K562 (cell line): ENCODE data around the gene TBXA2R. TPM values are rescaled to one million over a fixed set of nuclear protein-coding genes. Genes with fewer than 3 reads are reported as not detected.

ENCODE experiments used
- DEAF1 ChIP-seq: fragments of 450-650 bp; formaldehyde crosslinking; IDR thresholded peaks from 2 replicates; pipeline ENCODE4 v1.4.0; 2020; ENCODE audit warnings: mild to moderate bottlenecking, moderate library complexity
- ETS1 ChIP-seq: conservative IDR thresholded peaks from 2 replicates; pipeline ENCODE4 v1.6.1; 2011; ENCODE audit warnings: low read depth, mild to moderate bottlenecking, low read length; ENCODE audit not compliant: control insufficient read depth
- FIP1L1 ChIP-seq: fragments of 200-400 bp; formaldehyde crosslinking; IDR thresholded peaks from 2 replicates; pipeline ENCODE4 v1.6.1; 2018; ENCODE audit warnings: mild to moderate bottlenecking, low read depth, low read length; ENCODE audit not compliant: poor library complexity, severe bottlenecking
- GABPA ChIP-seq: fragments of 200-800 bp; sonication (Bioruptor generic); conservative IDR thresholded peaks from 2 replicates; pipeline ENCODE4 v1.6.1; 2016; ENCODE audit warnings: low read depth, missing genetic modification characterization, missing compliant biosample characterization
- GATAD2B ChIP-seq: fragments of 450-650 bp; IDR thresholded peaks from 2 replicates; pipeline ENCODE4 v1.6.1; 2017; ENCODE audit warnings: mild to moderate bottlenecking, borderline replicate concordance
- ILF3 ChIP-seq: fragments of 450-650 bp; IDR thresholded peaks from 2 replicates; pipeline ENCODE4 v1.6.1; 2018; ENCODE audit warnings: antibody characterized with exemption, mild to moderate bottlenecking, moderate library complexity, borderline replicate concordance
- NR2C2 ChIP-seq, 2 experiments: fragments of 200-800 bp in 1 of 2; sonication (Bioruptor generic) in 1 of 2; sonication (generic) in 1 of 2; formaldehyde crosslinking in 1 of 2; IDR thresholded peaks; 2 replicates each; pipeline versions ENCODE4 v1.6.1 to v1.8.0; 2016 to 2022; ENCODE audit warnings: mild to moderate bottlenecking in 1 of 2, missing compliant biosample characterization in 1 of 2, missing genetic modification characterization in 1 of 2, missing genetic modification reagents in 1 of 2
- NR2F6 ChIP-seq: fragments of 450-650 bp; formaldehyde crosslinking; IDR thresholded peaks from 2 replicates; pipeline ENCODE4 v1.4.0; 2020; ENCODE audit warnings: mild to moderate bottlenecking
- PKNOX1 ChIP-seq: fragments of 450-650 bp; IDR thresholded peaks from 2 replicates; pipeline ENCODE4 v1.6.1; 2016
- RB1 ChIP-seq: fragments of 450-650 bp; IDR thresholded peaks from 2 replicates; pipeline ENCODE4 v1.6.1; 2017; ENCODE audit warnings: low read depth, mild to moderate bottlenecking
- SAFB ChIP-seq: fragments of 200-400 bp; formaldehyde crosslinking; IDR thresholded peaks from 2 replicates; pipeline ENCODE4 v1.6.1; 2017; ENCODE audit warnings: low read depth, low read length, borderline replicate concordance
- SAP30 ChIP-seq: fragments of 200-600 bp; sonication (generic); IDR thresholded peaks from 2 replicates; pipeline ENCODE4 v1.6.1; 2012; ENCODE audit warnings: borderline replicate concordance, low read depth, mild to moderate bottlenecking, moderate library complexity, low read length, control low read depth, inconsistent platforms; ENCODE audit not compliant: insufficient read depth, poor library complexity, severe bottlenecking
- SNIP1 ChIP-seq: fragments of 450-650 bp; IDR thresholded peaks from 2 replicates; pipeline ENCODE4 v1.7.1; 2017; ENCODE audit warnings: low read depth, mild to moderate bottlenecking
- THAP12 ChIP-seq: fragments of 250-450 bp; sonication (Bioruptor Pico); IDR thresholded peaks from 2 replicates; pipeline ENCODE4 v1.9.0; 2021; ENCODE audit warnings: mild to moderate bottlenecking, inconsistent platforms
- XRCC5 ChIP-seq: fragments of 200-400 bp; formaldehyde crosslinking; IDR thresholded peaks from 2 replicates; pipeline ENCODE4 v1.6.1; 2017; ENCODE audit warnings: low read depth, mild to moderate bottlenecking, low read length
- ZBTB1 ChIP-seq: sonication (generic); formaldehyde crosslinking; IDR thresholded peaks from 2 replicates; pipeline ENCODE4 v1.8.1; 2023; ENCODE audit warnings: missing genetic modification reagents, low read depth, mild to moderate bottlenecking, borderline replicate concordance
- ZNF280B ChIP-seq: fragments of 250-450 bp; sonication (Bioruptor Pico); IDR thresholded peaks from 2 replicates; pipeline ENCODE4 v1.5.1; 2021; ENCODE audit warnings: mild to moderate bottlenecking
- ZNF431 ChIP-seq: sonication (generic); formaldehyde crosslinking; IDR thresholded peaks from 2 replicates; pipeline ENCODE4 v1.8.0; 2022; ENCODE audit warnings: mild to moderate bottlenecking, missing genetic modification reagents
- ZNF444 ChIP-seq: fragments of 250-450 bp; sonication (Bioruptor Pico); IDR thresholded peaks from 2 replicates; pipeline ENCODE4 v1.4.0; 2020; ENCODE audit warnings: mild to moderate bottlenecking, moderate library complexity
- polyA plus RNA-seq, 8 experiments: library from polyadenylated mRNA; depleted of rRNA in 4 of 8; stranded (reverse) in 5 of 8; unstranded in 3 of 8; fragments of >200 nt; fragmentation: Nextera tagmentation in 2 of 8; fragmentation: Illumina TruSeq in 1 of 8; extraction: Ambion mirVana in 2 of 8; extraction: Trizol in 1 of 8; gene quantifications; 2 replicates each; pipeline versions ENCODE4 v1.2.1 to v1.2.3, GENCODE V29; 2011 to 2014; ENCODE audit warnings: inconsistent platforms in 1 of 8, missing spikeins in 1 of 8
- total RNA-seq, 7 experiments: library from RNA; depleted of rRNA in 6 of 7; stranded (reverse); fragments of >200 nt in 6 of 7; fragmentation: Illumina TruSeq in 2 of 7; extraction: Trizol in 2 of 7; gene quantifications; 2 replicates each; pipeline versions ENCODE4 v1.2.1 to v1.2.3, GENCODE V29; 2011 to 2021; ENCODE audit warnings: low replicate concordance in 1 of 7

TBXA2R gene
- total and polyA plus RNA-seq, 9 of the 15 experiments (the other 6 are each of a cell fraction or from before 2014, with no cell fraction given), result 1.5 to 24.0 (median 2.8) TPM

- TF ChIP-seq ZNF280B (no peak), NR2F6 (CRISPR knock-in tag) (no peak), SNIP1 (no peak), SAP30 (no peak), FIP1L1 (no peak), ILF3 (no peak), ETS1 (peak; percentile 25), NR2C2 (CRISPR knock-in tag; IDR thresholded peaks at IDR 0.05) (no peak), NR2C2 (tag; IDR thresholded peaks at IDR 0.05) (no peak), PKNOX1 (no peak), ZBTB1 (CRISPR knock-in tag) (peak; percentile 70; the same call in 1 of the 2 replicates), XRCC5 (0 out of 2 replicates have a peak, but pooled peaks have one; percentile 4), ZNF444 (CRISPR knock-in tag) (no peak), SAFB (no peak), GATAD2B (0 out of 2 replicates have a peak, but pooled peaks have one; percentile 85), GABPA (tag) (no peak), THAP12 (CRISPR knock-in tag) (0 out of 2 replicates have a peak, but pooled peaks have one; percentile 19), RB1 (peak; percentile 29; the same call in 1 of the 2 replicates), DEAF1 (CRISPR knock-in tag) (no peak), ZNF431 (0 out of 2 replicates have a peak, but pooled peaks have one; percentile 54)
These were observed 49.7 kb downstream of the TBXA2R start (continued) for GRCh38 chr19:3556978-3557460.
